ENCODE data around the gene CDKN2B.

DNA sequence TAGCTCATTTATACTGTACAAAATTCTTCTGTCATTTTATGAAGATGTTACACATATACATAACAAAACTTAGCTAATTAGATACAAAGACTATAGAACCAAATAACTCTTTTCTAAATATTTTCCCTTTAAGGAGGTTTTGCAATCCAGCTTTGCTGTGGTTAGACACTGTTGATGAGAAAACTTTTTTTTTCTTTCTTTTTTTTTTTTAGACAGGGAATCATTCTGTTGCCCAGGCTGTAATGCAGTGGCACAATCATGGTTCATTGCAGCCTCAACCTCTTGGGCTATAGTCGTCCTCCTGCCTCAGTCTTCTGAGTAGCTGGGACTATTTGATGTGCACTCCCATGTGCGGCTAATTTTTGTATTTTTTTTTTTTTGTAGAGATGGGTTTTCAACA lies 38.5 kb upstream of the CDKN2B start:
- TF ChIP-seq, protein P1, sequence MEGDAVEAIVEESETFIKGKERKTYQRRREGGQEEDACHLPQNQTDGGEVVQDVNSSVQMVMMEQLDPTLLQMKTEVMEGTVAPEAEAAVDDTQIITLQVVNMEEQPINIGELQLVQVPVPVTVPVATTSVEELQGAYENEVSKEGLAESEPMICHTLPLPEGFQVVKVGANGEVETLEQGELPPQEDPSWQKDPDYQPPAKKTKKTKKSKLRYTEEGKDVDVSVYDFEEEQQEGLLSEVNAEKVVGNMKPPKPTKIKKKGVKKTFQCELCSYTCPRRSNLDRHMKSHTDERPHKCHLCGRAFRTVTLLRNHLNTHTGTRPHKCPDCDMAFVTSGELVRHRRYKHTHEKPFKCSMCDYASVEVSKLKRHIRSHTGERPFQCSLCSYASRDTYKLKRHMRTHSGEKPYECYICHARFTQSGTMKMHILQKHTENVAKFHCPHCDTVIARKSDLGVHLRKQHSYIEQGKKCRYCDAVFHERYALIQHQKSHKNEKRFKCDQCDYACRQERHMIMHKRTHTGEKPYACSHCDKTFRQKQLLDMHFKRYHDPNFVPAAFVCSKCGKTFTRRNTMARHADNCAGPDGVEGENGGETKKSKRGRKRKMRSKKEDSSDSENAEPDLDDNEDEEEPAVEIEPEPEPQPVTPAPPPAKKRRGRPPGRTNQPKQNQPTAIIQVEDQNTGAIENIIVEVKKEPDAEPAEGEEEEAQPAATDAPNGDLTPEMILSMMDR (tag by site-specific recombination; IDR thresholded peaks at IDR 0.05): no peak
- TF ChIP-seq ZNF23 (tag by site-specific recombination; IDR thresholded peaks at IDR 0.05; ENCODE audit: borderline replicate concordance): no peak
